HepG2 (cell line): ENCODE results near the gene VSTM5. TPM values are rescaled to one million over a fixed set of nuclear protein-coding genes. Genes with fewer than 3 reads are reported as not detected.

Experiments
- ARID2 ChIP-seq: sonication (generic); formaldehyde crosslinking; IDR thresholded peaks from 2 replicates; pipeline ENCODE4 v1.8.1; 2022; ENCODE audit warnings: mild to moderate bottlenecking, missing genetic modification reagents, borderline replicate concordance
- CAMTA2 ChIP-seq: sonication (generic); formaldehyde crosslinking; IDR thresholded peaks from 2 replicates; pipeline ENCODE4 v1.4.0; 2020; ENCODE audit warnings: mild to moderate bottlenecking, missing genetic modification reagents, borderline replicate concordance
- DNMT1 ChIP-seq: sonication (generic); formaldehyde crosslinking; IDR thresholded peaks from 2 replicates; pipeline ENCODE4 v1.5.1; 2020; ENCODE audit warnings: mild to moderate bottlenecking, missing genetic modification reagents
- GTF2F1 ChIP-seq: fragments of 150-350 bp; IDR thresholded peaks from 2 replicates; pipeline ENCODE4 v1.6.1; 2014; ENCODE audit warnings: low read length
- MAFK ChIP-seq, 2 experiments: IDR thresholded peaks in 1 of 2; conservative IDR thresholded peaks in 1 of 2; 2 replicates each; pipeline ENCODE4 v1.6.1; 2011; ENCODE audit warnings: improper control_type of control experiment in 2 of 2, low read length in 2 of 2
- MXI1 ChIP-seq: IDR thresholded peaks from 3 replicates; pipeline ENCODE4 v1.6.1; 2012; ENCODE audit warnings: low read depth, low read length, inconsistent platforms, borderline replicate concordance
- SOX6 ChIP-seq, 2 experiments: fragments of 450-650 bp in 1 of 2; sonication (generic) in 1 of 2; formaldehyde crosslinking in 1 of 2; IDR thresholded peaks; 2 replicates each; pipeline versions ENCODE4 v1.4.0 to v1.6.1; 2017 to 2020; ENCODE audit warnings: antibody characterized with exemption in 1 of 2, mild to moderate bottlenecking in 1 of 2, missing genetic modification reagents in 1 of 2
- TAF1 ChIP-seq: sonication (generic); formaldehyde crosslinking; IDR thresholded peaks from 2 replicates; pipeline ENCODE4 v1.4.0; 2020; ENCODE audit warnings: missing genetic modification reagents
- TBX2 ChIP-seq: sonication (generic); formaldehyde crosslinking; IDR thresholded peaks from 2 replicates; pipeline ENCODE4 v1.5.0; 2020; ENCODE audit warnings: missing genetic modification reagents, mild to moderate bottlenecking, borderline replicate concordance
- U2AF1 ChIP-seq: fragments of 200-400 bp; formaldehyde crosslinking; optimal IDR thresholded peaks from 2 replicates; pipeline ENCODE3; 2017; ENCODE audit warnings: mild to moderate bottlenecking, low read depth, low read length
- XRCC5 ChIP-seq: fragments of 200-400 bp; formaldehyde crosslinking; optimal IDR thresholded peaks from 2 replicates; pipeline ENCODE3; 2017; ENCODE audit warnings: mild to moderate bottlenecking, low read length
- ZFP62 ChIP-seq: sonication (generic); formaldehyde crosslinking; IDR thresholded peaks from 2 replicates; pipeline ENCODE4 v1.4.0; 2020; ENCODE audit warnings: missing genetic modification reagents
- ZNF205 ChIP-seq: IDR thresholded peaks from 2 replicates; pipeline ENCODE4 v1.6.1; 2018; ENCODE audit warnings: missing biosample characterization, missing genetic modification reagents
- ZNF232 ChIP-seq: sonication (generic); formaldehyde crosslinking; IDR thresholded peaks from 2 replicates; pipeline ENCODE4 v1.4.0; 2020; ENCODE audit warnings: missing genetic modification reagents, borderline replicate concordance
- ZNF333 ChIP-seq: sonication (generic); formaldehyde crosslinking; IDR thresholded peaks from 2 replicates; pipeline ENCODE4 v1.4.0; 2020; ENCODE audit warnings: mild to moderate bottlenecking, missing genetic modification reagents, borderline replicate concordance
- ZNF781 ChIP-seq: sonication (generic); formaldehyde crosslinking; IDR thresholded peaks from 2 replicates; pipeline ENCODE4 v1.5.1; 2020; ENCODE audit warnings: borderline replicate concordance, mild to moderate bottlenecking, missing genetic modification reagents; ENCODE audit errors: not compliant biosample characterization
- polyA plus RNA-seq, 8 experiments: library from polyadenylated mRNA; depleted of rRNA in 3 of 8; stranded (reverse) in 7 of 8; unstranded in 1 of 8; fragments of >200 nt; fragmentation: Illumina TruSeq in 4 of 8; extraction: Trizol in 4 of 8; gene quantifications; 2 replicates each; pipeline versions ENCODE4 v1.2.1 to v1.2.3, GENCODE V29; 2011 to 2016; ENCODE audit warnings: low read depth in 4 of 8, missing spikeins in 1 of 8, mixed read lengths in 1 of 8; ENCODE audit not compliant: insufficient read depth in 1 of 8
- total RNA-seq, 5 experiments: library from RNA; depleted of rRNA; stranded (reverse); fragments of >200 nt; fragmentation: Illumina TruSeq; extraction: Trizol; gene quantifications; 2 replicates each; pipeline ENCODE4 v1.2.3, GENCODE V29; 2016; ENCODE audit warnings: low read depth in 1 of 5
- TF ChIP-seq, protein P1 (sequence below): sonication (generic); formaldehyde crosslinking; conservative IDR thresholded peaks from 2 replicates; pipeline ENCODE4 v1.4.0; 2020; ENCODE audit warnings: missing genetic modification reagents
- TF ChIP-seq, protein P2 (sequence below): sonication (generic); formaldehyde crosslinking; conservative IDR thresholded peaks from 2 replicates; pipeline ENCODE4 v1.4.0; 2020; ENCODE audit warnings: missing genetic modification reagents
- TF ChIP-seq, protein P3 (sequence below): sonication (generic); formaldehyde crosslinking; IDR thresholded peaks from 2 replicates; pipeline ENCODE4 v1.4.0; 2020; ENCODE audit warnings: missing genetic modification reagents
- TF ChIP-seq, protein P4 (sequence below): IDR thresholded peaks from 2 replicates; pipeline ENCODE4 v1.6.1; 2018; ENCODE audit warnings: missing genetic modification reagents, mild to moderate bottlenecking, missing compliant biosample characterization
- TF ChIP-seq, protein P5 (sequence below): sonication (generic); formaldehyde crosslinking; IDR thresholded peaks from 2 replicates; pipeline ENCODE4 v1.5.0; 2020; ENCODE audit warnings: mild to moderate bottlenecking, missing genetic modification reagents
- TF ChIP-seq, protein P6 (sequence below): IDR thresholded peaks from 2 replicates; pipeline ENCODE4 v1.6.1; 2016

VSTM5 gene
- total and polyA plus RNA-seq, 2 of the 13 experiments (the other 11 are each of a cell fraction or from before 2014, with no cell fraction given) = not detected

DNA sequence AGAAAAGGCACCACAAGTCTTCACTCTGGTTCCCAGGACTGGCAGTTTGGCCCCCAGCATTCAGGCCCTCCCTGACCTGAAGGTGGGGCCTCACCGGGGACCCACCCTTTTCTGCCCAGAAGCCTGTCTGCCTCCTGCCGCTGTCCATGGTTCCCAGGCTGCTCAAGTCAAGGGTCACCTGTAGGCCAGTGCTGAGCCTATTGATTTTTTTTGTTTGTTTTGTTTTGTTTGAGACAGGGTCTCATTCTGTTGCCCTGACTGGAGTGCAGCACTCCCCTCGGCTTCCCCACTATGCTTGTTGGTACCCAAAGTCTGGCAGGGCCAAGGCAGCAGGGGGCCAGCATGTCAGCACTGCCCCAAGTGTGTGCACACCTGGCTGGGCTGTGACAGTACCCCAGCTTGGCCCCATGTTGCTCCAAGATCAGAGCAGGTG is 77.4 kb downstream of the VSTM5 start (continued):
- TF ChIP-seq, protein P1, sequence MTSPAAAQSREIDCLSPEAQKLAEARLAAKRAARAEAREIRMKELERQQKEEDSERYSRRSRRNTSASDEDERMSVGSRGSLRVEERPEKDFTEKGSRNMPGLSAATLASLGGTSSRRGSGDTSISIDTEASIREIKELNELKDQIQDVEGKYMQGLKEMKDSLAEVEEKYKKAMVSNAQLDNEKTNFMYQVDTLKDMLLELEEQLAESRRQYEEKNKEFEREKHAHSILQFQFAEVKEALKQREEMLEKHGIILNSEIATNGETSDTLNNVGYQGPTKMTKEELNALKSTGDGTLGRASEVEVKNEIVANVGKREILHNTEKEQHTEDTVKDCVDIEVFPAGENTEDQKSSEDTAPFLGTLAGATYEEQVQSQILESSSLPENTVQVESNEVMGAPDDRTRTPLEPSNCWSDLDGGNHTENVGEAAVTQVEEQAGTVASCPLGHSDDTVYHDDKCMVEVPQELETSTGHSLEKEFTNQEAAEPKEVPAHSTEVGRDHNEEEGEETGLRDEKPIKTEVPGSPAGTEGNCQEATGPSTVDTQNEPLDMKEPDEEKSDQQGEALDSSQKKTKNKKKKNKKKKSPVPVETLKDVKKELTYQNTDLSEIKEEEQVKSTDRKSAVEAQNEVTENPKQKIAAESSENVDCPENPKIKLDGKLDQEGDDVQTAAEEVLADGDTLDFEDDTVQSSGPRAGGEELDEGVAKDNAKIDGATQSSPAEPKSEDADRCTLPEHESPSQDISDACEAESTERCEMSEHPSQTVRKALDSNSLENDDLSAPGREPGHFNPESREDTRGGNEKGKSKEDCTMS (CRISPR knock-in tag) = no peak
- no peak for TF ChIP-seq MAFK (conservative IDR thresholded peaks at IDR 0.05 in 1 of 2, IDR thresholded peaks at IDR 0.05 in 1 of 2; ENCODE audit: low read length in 2 of 2)
- no peak for TF ChIP-seq ARID2 (CRISPR knock-in tag)
- no peak for TF ChIP-seq GTF2F1
- peak; percentile 84; the same call in 1 of the 2 replicates for TF ChIP-seq ZNF232 (CRISPR knock-in tag)
- TF ChIP-seq SOX6 (IDR thresholded peaks at IDR 0.05) = no peak
- peak; percentile 91 for TF ChIP-seq SOX6 (CRISPR knock-in tag; IDR thresholded peaks at IDR 0.05)
- TF ChIP-seq ZNF781 = peak; percentile 75
- TF ChIP-seq, protein P2, sequence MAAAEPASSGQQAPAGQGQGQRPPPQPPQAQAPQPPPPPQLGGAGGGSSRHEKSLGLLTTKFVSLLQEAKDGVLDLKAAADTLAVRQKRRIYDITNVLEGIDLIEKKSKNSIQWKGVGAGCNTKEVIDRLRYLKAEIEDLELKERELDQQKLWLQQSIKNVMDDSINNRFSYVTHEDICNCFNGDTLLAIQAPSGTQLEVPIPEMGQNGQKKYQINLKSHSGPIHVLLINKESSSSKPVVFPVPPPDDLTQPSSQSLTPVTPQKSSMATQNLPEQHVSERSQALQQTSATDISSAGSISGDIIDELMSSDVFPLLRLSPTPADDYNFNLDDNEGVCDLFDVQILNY (CRISPR knock-in tag) = no peak
- TF ChIP-seq XRCC5 = no peak
- TF ChIP-seq TAF1 (CRISPR knock-in tag) = no peak
- TF ChIP-seq MXI1 = no peak; the same call in 2 of the 3 replicates
- TF ChIP-seq ZNF205 (CRISPR knock-in tag) = peak; percentile 77; the same call in 1 of the 2 replicates
- TF ChIP-seq, protein P3, sequence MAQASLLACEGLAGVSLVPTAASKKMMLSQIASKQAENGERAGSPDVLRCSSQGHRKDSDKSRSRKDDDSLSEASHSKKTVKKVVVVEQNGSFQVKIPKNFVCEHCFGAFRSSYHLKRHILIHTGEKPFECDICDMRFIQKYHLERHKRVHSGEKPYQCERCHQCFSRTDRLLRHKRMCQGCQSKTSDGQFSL (CRISPR knock-in tag) = no peak
- TF ChIP-seq, protein P4, sequence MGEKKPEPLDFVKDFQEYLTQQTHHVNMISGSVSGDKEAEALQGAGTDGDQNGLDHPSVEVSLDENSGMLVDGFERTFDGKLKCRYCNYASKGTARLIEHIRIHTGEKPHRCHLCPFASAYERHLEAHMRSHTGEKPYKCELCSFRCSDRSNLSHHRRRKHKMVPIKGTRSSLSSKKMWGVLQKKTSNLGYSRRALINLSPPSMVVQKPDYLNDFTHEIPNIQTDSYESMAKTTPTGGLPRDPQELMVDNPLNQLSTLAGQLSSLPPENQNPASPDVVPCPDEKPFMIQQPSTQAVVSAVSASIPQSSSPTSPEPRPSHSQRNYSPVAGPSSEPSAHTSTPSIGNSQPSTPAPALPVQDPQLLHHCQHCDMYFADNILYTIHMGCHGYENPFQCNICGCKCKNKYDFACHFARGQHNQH (CRISPR knock-in tag) = 0 out of 2 replicates have a peak, but pooled peaks have one; percentile 46
- TF ChIP-seq ZFP62 = no peak
- TF ChIP-seq, protein P5, sequence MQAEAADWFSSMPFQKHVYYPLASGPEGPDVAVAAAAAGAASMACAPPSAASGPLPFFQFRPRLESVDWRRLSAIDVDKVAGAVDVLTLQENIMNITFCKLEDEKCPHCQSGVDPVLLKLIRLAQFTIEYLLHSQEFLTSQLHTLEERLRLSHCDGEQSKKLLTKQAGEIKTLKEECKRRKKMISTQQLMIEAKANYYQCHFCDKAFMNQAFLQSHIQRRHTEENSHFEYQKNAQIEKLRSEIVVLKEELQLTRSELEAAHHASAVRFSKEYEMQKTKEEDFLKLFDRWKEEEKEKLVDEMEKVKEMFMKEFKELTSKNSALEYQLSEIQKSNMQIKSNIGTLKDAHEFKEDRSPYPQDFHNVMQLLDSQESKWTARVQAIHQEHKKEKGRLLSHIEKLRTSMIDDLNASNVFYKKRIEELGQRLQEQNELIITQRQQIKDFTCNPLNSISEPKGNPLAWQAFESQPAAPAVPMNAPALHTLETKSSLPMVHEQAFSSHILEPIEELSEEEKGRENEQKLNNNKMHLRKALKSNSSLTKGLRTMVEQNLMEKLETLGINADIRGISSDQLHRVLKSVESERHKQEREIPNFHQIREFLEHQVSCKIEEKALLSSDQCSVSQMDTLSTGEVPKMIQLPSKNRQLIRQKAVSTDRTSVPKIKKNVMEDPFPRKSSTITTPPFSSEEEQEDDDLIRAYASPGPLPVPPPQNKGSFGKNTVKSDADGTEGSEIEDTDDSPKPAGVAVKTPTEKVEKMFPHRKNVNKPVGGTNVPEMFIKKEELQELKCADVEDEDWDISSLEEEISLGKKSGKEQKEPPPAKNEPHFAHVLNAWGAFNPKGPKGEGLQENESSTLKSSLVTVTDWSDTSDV (CRISPR knock-in tag) = no peak
- no peak for TF ChIP-seq CAMTA2 (CRISPR knock-in tag)
- TF ChIP-seq, protein P6, sequence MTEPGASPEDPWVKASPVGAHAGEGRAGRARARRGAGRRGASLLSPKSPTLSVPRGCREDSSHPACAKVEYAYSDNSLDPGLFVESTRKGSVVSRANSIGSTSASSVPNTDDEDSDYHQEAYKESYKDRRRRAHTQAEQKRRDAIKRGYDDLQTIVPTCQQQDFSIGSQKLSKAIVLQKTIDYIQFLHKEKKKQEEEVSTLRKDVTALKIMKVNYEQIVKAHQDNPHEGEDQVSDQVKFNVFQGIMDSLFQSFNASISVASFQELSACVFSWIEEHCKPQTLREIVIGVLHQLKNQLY (CRISPR knock-in tag) = no peak
- no peak for TF ChIP-seq U2AF1
- TF ChIP-seq DNMT1 (CRISPR knock-in tag) = no peak
- TF ChIP-seq TBX2 (CRISPR knock-in tag) = peak; percentile 64; the same call in 1 of the 2 replicates
- TF ChIP-seq ZNF333 (CRISPR knock-in tag) = peak; percentile 81; the same call in 1 of the 2 replicates
